Prostate gland (tissue), 2 donors: Measurements from ENCODE around the gene UCMA. TPM values are rescaled to one million over a fixed set of nuclear protein-coding genes. Genes with fewer than 3 reads are reported as not detected.

Experiments
- DNase-seq: peaks from one replicate; pipeline ENCODE4 v3.0.0-alpha.2; 2019; ENCODE audit warnings: low spot score
- H3K27ac ChIP-seq, 2 donors: fragments of 200-600 bp; sonication (generic); 2 replicates each; pipeline ENCODE4 v1.5.1; 2017 to 2019
- H3K27me3 ChIP-seq: fragments of 200-600 bp; sonication (generic); replicated peaks from 2 replicates; pipeline ENCODE4 v1.5.1; 2019; ENCODE audit not compliant: insufficient read depth
- H3K36me3 ChIP-seq, 2 donors: fragments of 200-600 bp; sonication (generic); 1 replicate in 1 of 2; 2 replicates in 1 of 2; pipeline versions ENCODE4 v1.5.1 to v1.8.1; 2017 to 2019
- H3K4me1 ChIP-seq: fragments of 200-600 bp; sonication (generic); replicated peaks from 2 replicates; pipeline ENCODE4 v1.5.1; 2019
- H3K4me3 ChIP-seq, 2 donors: fragments of 200-600 bp; sonication (generic); 2 replicates each; pipeline ENCODE4 v1.5.1; 2017 to 2019
- H3K9me3 ChIP-seq: fragments of 200-600 bp; sonication (generic); 2 replicates; pipeline ENCODE4 v1.5.1; 2017
- POLR2A ChIP-seq: fragments of 450-650 bp; IDR thresholded peaks from one replicate; pipeline ENCODE4 v1.6.1; 2016; ENCODE audit warnings: antibody characterized with exemption, mild to moderate bottlenecking
- POLR2AphosphoS5 ChIP-seq: sonication (generic); formaldehyde crosslinking; IDR thresholded peaks from one replicate; pipeline ENCODE4 v1.6.1; 2017; ENCODE audit warnings: antibody characterized with exemption
- WGBS: methylation state at CpG from one replicate; pipeline ENCODE4 v1.1.5; 2018; 5-methylcytosine and 5-hydroxymethylcytosine counted together
- intact Hi-C: fragments of 100-400 bp; cut with DNase I; formaldehyde crosslinking; loops from one replicate; pipeline ENCODE4 v1.14.2; 2022
- total RNA-seq, 2 donors: library from RNA; depleted of rRNA; stranded (reverse); fragments of >200 nt; gene quantifications; one replicate each; pipeline ENCODE4 v1.1.0, GENCODE V29; 2016
- TF ChIP-seq, protein P1 (sequence below), 4 experiments: fragments of 200-600 bp in 2 of 4; fragments of 450-650 bp in 2 of 4; sonication (generic) in 2 of 4; IDR thresholded peaks; 1 replicate in 3 of 4; 2 replicates in 1 of 4; pipeline ENCODE4 v1.5.1; 2016 to 2019; ENCODE audit warnings: antibody characterized with exemption in 4 of 4, mild to moderate bottlenecking in 2 of 4, moderate library complexity in 2 of 4

UCMA gene
- total RNA-seq, 2 donors from 2014 or later, result not detected

DNA sequence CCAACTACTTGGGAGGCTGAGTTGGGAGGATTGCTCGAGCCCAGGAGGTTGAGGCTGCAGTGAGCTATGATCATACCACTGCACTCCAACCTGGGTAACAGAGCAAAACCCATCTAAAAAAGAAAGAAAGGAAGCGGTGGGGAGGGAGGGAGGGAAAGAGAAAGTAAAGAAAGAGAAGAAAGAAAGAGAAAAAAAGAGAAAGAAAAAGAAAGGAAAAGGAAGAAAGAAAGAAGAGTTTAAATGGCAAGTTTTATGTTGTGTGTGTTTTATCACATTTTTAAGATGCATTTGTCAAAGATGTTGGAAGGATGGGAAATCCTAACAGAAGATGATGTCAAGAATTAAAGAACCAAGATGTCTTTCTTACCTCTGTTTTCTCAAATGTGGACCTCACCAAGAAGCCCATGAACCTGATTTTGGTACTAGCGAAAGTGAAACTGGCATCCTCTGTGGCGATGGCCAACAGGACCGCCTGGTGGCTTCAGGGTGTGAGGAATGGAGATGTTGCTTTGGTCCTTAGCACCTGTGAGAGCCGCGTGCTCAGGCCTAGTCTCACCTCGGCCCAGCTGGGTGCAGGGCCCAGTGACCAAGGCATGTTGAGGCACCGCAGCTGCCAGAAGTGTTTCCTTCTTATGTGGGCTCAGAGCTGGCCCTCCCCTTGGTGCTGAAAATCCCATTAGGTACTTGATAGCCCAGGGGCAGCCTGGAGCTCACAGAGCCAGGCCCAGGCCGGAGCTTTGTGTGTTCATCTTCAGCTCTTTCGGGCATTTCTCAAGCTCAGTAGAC lies 9.8 kb downstream of the UCMA start:
- Histone ChIP-seq H3K36me3 (no peaks in the 10 kb centered on the region), H3K9me3 (no peaks in the 10 kb centered on the region), H3K27ac (no peak overlapping the region), H3K27me3 (no peaks in the 10 kb centered on the region), H3K4me3 (no peak overlapping the region), H3K4me1 (no peaks in the 10 kb centered on the region)
- TF ChIP-seq POLR2A (no peak), POLR2AphosphoS5 (no peak)
- TF ChIP-seq, protein P1, sequence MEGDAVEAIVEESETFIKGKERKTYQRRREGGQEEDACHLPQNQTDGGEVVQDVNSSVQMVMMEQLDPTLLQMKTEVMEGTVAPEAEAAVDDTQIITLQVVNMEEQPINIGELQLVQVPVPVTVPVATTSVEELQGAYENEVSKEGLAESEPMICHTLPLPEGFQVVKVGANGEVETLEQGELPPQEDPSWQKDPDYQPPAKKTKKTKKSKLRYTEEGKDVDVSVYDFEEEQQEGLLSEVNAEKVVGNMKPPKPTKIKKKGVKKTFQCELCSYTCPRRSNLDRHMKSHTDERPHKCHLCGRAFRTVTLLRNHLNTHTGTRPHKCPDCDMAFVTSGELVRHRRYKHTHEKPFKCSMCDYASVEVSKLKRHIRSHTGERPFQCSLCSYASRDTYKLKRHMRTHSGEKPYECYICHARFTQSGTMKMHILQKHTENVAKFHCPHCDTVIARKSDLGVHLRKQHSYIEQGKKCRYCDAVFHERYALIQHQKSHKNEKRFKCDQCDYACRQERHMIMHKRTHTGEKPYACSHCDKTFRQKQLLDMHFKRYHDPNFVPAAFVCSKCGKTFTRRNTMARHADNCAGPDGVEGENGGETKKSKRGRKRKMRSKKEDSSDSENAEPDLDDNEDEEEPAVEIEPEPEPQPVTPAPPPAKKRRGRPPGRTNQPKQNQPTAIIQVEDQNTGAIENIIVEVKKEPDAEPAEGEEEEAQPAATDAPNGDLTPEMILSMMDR (IDR thresholded peaks at IDR 0.05), result no peak
- 83% methylated on average over 11 of the region's 11 CpGs for whole genome bisulfite sequencing
- intact Hi-C loops, result no loop called here
- no peak for DNase-seq

DNA sequence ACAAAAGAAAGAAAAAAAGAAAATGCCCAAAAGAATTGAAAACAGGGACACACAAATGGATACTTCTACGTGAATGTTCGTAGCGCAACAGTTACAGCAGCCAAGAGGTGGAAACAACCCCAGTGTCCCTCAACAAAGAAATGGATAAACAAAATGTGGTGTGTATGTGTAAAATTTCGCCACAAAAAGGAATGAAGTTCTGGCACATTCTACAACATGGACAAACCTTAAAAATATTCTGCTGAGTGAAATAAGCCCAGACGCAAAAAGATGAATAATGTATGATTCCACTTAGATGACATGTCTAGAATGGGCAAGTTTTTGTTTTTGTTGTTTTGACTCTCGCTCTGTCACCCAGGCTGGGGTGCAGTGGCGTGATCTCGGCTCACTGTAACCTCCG lies 10.9 kb downstream of the UCMA start:
- WGBS, result 88% methylated on average over 9 of the region's 9 CpGs
- intact Hi-C loops, result no loop called here
- no peaks in the 10 kb centered on the region for H3K9me3 ChIP-seq
- no peaks in the 10 kb centered on the region for H3K4me1 ChIP-seq
- no peaks in the 10 kb centered on the region for H3K27me3 ChIP-seq
- TF ChIP-seq, protein P1 (IDR thresholded peaks at IDR 0.05), result no peak
- TF ChIP-seq POLR2AphosphoS5, result no peak
- no peak for TF ChIP-seq POLR2A
- DNase-seq, result no peak
- no peaks in the 10 kb centered on the region for H3K36me3 ChIP-seq
- no peak overlapping the region for H3K4me3 ChIP-seq
- no peak overlapping the region for H3K27ac ChIP-seq

DNA sequence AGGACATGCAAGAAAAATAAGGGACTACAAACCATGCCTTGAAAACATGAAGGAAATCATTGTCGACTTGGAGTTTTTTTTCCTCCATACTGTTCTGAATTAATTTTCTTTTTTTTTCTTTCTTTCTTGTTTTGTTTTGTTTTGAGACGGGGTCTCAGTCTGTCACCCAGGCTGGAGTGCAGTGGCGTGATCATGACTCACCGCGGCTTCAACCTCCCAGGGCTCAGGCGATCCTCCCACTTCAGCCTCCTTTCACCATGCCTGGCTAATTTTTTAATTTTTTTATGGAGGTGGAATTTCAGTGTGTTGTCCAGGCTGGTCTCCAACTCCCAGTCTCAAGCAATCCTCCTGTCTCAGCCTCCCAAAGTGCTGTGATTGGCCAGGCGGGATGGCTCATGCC lies 11.6 kb downstream of the UCMA start:
- 97% methylated on average over 7 of the region's 7 CpGs for WGBS
- TF ChIP-seq, protein P1 (IDR thresholded peaks at IDR 0.05), result no peak
- no peak for TF ChIP-seq POLR2A
- no peak for TF ChIP-seq POLR2AphosphoS5
- no peaks in the 10 kb centered on the region for H3K36me3 ChIP-seq

DNA sequence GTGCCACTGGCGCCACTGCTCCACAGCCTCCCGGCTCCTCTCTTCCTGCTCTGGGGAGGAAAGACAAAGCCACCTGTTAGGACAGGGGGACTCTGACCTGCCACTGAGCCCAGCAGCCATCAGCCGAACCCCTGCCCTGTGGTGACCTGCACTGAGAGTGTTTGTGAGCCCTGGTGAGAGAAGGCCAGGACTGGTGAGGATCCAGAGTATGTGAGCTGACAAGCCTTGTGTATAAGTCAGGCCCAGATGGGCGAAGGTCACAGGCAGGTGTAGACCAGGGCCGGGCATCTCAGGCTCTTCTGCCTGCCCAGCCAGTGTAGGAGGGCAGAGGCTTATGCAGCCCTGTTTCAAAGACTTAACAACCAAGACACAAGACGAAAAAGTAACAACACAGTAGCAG lies 12.0 kb downstream of the UCMA start:
- no peak overlapping the region for H3K27ac ChIP-seq
- H3K27me3 ChIP-seq, result no peaks in the 10 kb centered on the region
- WGBS, result 89% methylated on average over 6 of the region's 6 CpGs
- no peak for DNase-seq
- H3K4me1 ChIP-seq, result no peaks in the 10 kb centered on the region
- no peak overlapping the region for H3K4me3 ChIP-seq
- TF ChIP-seq, protein P1 (IDR thresholded peaks at IDR 0.05), result no peak
- TF ChIP-seq POLR2A (no peak), POLR2AphosphoS5 (no peak)
- intact Hi-C loops, result no loop called here
- no peaks in the 10 kb centered on the region for H3K9me3 ChIP-seq
- no peaks in the 10 kb centered on the region for H3K36me3 ChIP-seq

More for the DNA sequence above, 11.6 kb downstream of the UCMA start:
- Histone ChIP-seq H3K27ac (no peak overlapping the region), H3K9me3 (no peaks in the 10 kb centered on the region), H3K27me3 (no peaks in the 10 kb centered on the region), H3K4me1 (no peaks in the 10 kb centered on the region), H3K4me3 (no peak overlapping the region)
- intact Hi-C loops, result no loop called here
- no peak for DNase-seq

DNA sequence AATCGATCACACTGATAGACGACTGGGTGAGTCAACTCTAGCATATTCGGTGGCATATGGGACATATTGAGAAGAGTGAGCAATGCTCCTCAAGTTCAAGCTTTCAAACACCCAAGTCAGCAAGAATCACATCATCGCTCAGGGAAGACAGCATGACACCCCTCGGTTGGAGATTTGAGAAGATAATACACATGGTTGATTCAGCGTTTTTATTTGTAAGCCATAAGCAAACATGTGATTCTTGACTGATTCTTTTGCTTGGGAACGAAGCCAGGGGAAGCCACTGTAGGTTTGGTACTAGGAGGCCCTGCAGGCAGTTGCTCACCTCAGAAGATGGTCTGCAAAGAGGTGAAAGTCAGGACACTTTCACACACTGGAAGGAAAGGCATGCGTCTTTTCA lies 12.6 kb downstream of the UCMA start:
- intact Hi-C loops, result no loop called here
- H3K4me3 ChIP-seq, result no peak overlapping the region
- no peak overlapping the region for H3K27ac ChIP-seq
- H3K27me3 ChIP-seq, result no peaks in the 10 kb centered on the region
- H3K36me3 ChIP-seq, result no peaks in the 10 kb centered on the region
- no peaks in the 10 kb centered on the region for H3K4me1 ChIP-seq
- TF ChIP-seq POLR2A (no peak), POLR2AphosphoS5 (no peak)
- TF ChIP-seq, protein P1 (IDR thresholded peaks at IDR 0.05), result no peak
- no peaks in the 10 kb centered on the region for H3K9me3 ChIP-seq
- WGBS, result 74% methylated on average over 8 of the region's 8 CpGs
- DNase-seq, result no peak
